Neural crest cell (in vitro differentiated cells): Measurements from ENCODE around the gene CHMP1B. TPM values are rescaled to one million over a fixed set of nuclear protein-coding genes. Genes with fewer than 3 reads are reported as not detected.

Experiments
- DNase-seq: peaks from one replicate; pipeline ENCODE4 v3.0.0; 2021; ENCODE audit warnings: low read depth, mixed read lengths, low spot score
- H3K27ac Mint-ChIP-seq: one replicate; pipeline ENCODE4 v1.8.0; 2021; ENCODE audit warnings: mild to moderate bottlenecking, mixed read lengths; ENCODE audit not compliant: unreplicated experiment
- H3K27me3 Mint-ChIP-seq: 2 replicates; pipeline ENCODE4 v1.8.0; 2021; ENCODE audit warnings: low read depth, mild to moderate bottlenecking, mixed read lengths
- H3K36me3 Mint-ChIP-seq: 2 replicates; pipeline ENCODE4 v1.8.0; 2021; ENCODE audit warnings: low read depth, mild to moderate bottlenecking, mixed read lengths
- H3K4me1 Mint-ChIP-seq: 2 replicates; pipeline ENCODE4 v1.8.0; 2021; ENCODE audit warnings: mixed read lengths
- H3K4me3 Mint-ChIP-seq: one replicate; pipeline ENCODE4 v1.8.0; 2021; ENCODE audit warnings: mild to moderate bottlenecking, mixed read lengths
- H3K9me3 Mint-ChIP-seq: 2 replicates; pipeline ENCODE4 v1.8.0; 2021; ENCODE audit warnings: mixed read lengths
- total RNA-seq: library from RNA; stranded (reverse); gene quantifications from 2 replicates; pipeline ENCODE4 v1.2.1, GENCODE V29; 2021
- TF ChIP-seq, protein P1 (sequence below): fragments of 200-600 bp; sonication (generic); conservative IDR thresholded peaks from 2 replicates; pipeline ENCODE4 v1.5.0; 2021; ENCODE audit warnings: antibody characterized with exemption, mild to moderate bottlenecking

The CHMP1B gene
- total RNA-seq, 1 donor from 2014 or later, result 23.7 TPM

DNA sequence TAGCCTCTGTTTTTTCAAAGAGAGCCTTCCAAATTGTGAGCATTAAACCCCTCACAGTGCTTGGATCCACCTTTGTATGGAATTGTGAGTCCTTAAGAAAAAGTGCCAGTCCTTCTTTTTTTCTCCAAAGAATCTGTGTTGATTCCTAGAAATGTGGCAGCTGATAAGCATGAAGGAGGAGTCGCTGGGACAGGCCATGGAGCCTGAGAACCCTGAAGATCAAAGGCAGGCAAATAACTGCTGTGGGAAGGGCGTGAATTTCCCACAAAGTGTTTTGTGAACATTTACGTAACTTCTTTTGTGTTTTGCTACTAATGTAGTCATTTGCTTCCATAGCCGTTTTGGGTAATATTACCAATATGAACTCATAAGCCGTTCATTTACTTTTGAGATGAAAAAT, 27.7 kb upstream of the CHMP1B start:
- H3K9me3 Mint-ChIP-seq, result no peaks in the 10 kb centered on the region

DNA sequence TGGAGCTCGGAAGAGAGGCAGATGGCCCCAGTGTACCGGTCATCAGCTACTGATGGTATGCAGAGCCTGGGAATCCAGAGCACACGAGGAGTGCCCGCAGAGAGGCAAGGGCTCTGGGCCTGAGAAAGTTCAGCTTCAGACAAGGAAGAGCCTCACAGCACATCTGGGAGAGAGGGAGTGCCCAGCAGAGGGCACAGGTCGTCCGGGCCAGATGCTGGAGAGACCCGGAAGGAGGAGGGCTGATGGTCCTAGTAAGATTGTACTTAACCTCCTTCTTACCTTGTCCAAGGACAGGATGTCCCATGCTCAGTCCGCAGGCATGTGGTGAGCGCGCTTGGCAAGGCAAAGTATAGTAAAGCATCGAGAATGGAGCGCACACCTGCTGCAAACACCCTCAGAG, 24.4 kb upstream of the CHMP1B start:
- Mint-ChIP-seq H3K27me3 (no peaks in the 10 kb centered on the region), H3K9me3 (no peaks in the 10 kb centered on the region), H3K36me3 (peaks cover 3% of the 10 kb centered on the region), H3K4me3 (no peak overlapping the region), H3K27ac (no peak overlapping the region), H3K4me1 (peaks cover 13% of the 10 kb centered on the region)
- TF ChIP-seq, protein P1, sequence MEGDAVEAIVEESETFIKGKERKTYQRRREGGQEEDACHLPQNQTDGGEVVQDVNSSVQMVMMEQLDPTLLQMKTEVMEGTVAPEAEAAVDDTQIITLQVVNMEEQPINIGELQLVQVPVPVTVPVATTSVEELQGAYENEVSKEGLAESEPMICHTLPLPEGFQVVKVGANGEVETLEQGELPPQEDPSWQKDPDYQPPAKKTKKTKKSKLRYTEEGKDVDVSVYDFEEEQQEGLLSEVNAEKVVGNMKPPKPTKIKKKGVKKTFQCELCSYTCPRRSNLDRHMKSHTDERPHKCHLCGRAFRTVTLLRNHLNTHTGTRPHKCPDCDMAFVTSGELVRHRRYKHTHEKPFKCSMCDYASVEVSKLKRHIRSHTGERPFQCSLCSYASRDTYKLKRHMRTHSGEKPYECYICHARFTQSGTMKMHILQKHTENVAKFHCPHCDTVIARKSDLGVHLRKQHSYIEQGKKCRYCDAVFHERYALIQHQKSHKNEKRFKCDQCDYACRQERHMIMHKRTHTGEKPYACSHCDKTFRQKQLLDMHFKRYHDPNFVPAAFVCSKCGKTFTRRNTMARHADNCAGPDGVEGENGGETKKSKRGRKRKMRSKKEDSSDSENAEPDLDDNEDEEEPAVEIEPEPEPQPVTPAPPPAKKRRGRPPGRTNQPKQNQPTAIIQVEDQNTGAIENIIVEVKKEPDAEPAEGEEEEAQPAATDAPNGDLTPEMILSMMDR, result no peak
- DNase-seq, result no peak

More for the DNA sequence above, 27.7 kb upstream of the CHMP1B start:
- H3K27me3 Mint-ChIP-seq, result no peaks in the 10 kb centered on the region
- no peak overlapping the region for H3K27ac Mint-ChIP-seq
- H3K36me3 Mint-ChIP-seq, result no peaks in the 10 kb centered on the region
- DNase-seq, result no peak
- H3K4me1 Mint-ChIP-seq, result peaks cover 3% of the 10 kb centered on the region
- no peak overlapping the region for H3K4me3 Mint-ChIP-seq
- TF ChIP-seq, protein P1, result no peak

DNA sequence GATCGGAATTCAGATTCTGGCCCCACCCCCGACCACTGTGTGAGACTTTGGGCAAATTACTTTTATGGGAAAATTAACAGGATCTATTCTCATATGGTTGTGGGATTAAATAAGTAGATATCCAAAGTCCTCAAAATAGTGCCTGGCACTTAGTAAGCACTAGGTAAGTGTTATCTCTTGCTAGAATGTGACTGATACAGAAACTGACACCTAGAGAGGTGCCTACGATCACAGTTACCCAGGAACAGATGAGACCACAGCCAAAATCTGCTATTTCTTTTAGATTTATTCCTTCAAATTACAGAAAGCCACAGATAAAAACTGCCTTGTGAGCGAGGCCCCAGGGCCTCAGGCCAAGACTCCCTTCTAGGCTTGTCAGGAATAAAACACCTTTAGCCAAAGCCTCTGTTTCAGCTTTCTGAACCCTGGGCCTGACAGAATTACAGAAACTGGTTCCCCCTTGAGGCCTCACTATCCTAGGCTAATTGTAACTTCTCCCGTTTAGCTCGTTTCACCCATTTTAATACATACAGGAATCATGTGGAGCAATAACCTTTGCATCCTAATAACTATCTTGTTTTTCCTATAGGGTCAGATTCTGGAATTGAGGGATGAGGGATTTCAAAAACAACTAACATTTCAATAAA, 22.3 kb upstream of the CHMP1B start:
- H3K27me3 Mint-ChIP-seq, result no peaks in the 10 kb centered on the region
- no peak for DNase-seq
- no peak overlapping the region for H3K27ac Mint-ChIP-seq
- no peak overlapping the region for H3K4me3 Mint-ChIP-seq
- peaks cover 3% of the 10 kb centered on the region for H3K36me3 Mint-ChIP-seq
- TF ChIP-seq, protein P1, result no peak
- no peaks in the 10 kb centered on the region for H3K9me3 Mint-ChIP-seq
- H3K4me1 Mint-ChIP-seq, result peaks cover 10% of the 10 kb centered on the region

DNA sequence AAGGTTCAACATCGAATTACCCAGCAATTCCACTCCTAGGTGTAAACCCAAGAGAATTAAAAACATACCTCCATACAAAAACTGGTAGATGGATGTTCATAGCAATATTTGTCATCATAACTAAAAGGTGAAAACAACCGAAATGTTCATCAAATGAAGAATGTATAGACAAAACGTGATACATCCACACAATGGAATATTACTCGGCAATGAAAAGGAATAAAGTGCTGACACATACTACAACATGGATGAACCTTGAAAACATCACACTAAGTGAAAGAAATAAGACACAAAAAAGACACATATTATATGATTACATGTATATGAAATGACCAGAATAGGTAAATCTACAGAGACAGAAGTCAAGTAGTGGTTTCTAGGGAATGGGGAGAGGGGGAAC, 20.6 kb upstream of the CHMP1B start:
- H3K27ac Mint-ChIP-seq, result no peak overlapping the region
- TF ChIP-seq, protein P1, result no peak
- H3K4me3 Mint-ChIP-seq, result no peak overlapping the region
- H3K9me3 Mint-ChIP-seq, result no peaks in the 10 kb centered on the region
- H3K4me1 Mint-ChIP-seq, result peaks cover 10% of the 10 kb centered on the region
- DNase-seq, result no peak
- peaks cover 3% of the 10 kb centered on the region for H3K36me3 Mint-ChIP-seq
- no peaks in the 10 kb centered on the region for H3K27me3 Mint-ChIP-seq

DNA sequence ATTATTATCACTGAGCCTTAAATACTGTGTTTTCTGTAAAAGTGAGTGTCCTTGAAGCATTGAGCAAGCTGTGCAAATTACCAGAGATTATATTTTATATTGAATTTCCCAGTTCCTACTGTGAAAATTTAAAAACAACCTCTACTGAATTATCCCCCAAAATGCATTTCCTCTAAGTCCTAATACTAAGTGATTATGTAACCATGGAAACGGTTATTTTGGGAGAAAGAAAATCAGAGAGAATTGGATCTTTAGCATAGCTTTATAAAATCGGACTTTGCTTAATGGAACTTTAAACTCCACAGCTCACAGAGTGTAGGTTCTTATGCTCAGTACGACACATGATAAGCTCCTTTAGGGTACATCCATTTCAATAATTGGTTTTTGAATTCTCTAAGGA, 19.3 kb upstream of the CHMP1B start:
- H3K4me3 Mint-ChIP-seq, result no peak overlapping the region
- TF ChIP-seq, protein P1, result no peak
- DNase-seq, result no peak
- no peaks in the 10 kb centered on the region for H3K9me3 Mint-ChIP-seq
- H3K36me3 Mint-ChIP-seq, result peaks cover 3% of the 10 kb centered on the region
- H3K27me3 Mint-ChIP-seq, result no peaks in the 10 kb centered on the region
- H3K27ac Mint-ChIP-seq, result no peak overlapping the region
- H3K4me1 Mint-ChIP-seq, result peaks cover 10% of the 10 kb centered on the region
